ENCODE data around the gene RHBDL3. TPM values are rescaled to one million over a fixed set of nuclear protein-coding genes. Genes with fewer than 3 reads are reported as not detected.
A peak's percentile ranks its signal among the peaks of the same experiment; 100 is the strongest.

RHBDL3 gene
- total and polyA plus RNA-seq, 2 of the 8 experiments (the other 6 are each of a cell fraction or from before 2014, with no cell fraction given): 9.6 to 12.2 TPM

DNA sequence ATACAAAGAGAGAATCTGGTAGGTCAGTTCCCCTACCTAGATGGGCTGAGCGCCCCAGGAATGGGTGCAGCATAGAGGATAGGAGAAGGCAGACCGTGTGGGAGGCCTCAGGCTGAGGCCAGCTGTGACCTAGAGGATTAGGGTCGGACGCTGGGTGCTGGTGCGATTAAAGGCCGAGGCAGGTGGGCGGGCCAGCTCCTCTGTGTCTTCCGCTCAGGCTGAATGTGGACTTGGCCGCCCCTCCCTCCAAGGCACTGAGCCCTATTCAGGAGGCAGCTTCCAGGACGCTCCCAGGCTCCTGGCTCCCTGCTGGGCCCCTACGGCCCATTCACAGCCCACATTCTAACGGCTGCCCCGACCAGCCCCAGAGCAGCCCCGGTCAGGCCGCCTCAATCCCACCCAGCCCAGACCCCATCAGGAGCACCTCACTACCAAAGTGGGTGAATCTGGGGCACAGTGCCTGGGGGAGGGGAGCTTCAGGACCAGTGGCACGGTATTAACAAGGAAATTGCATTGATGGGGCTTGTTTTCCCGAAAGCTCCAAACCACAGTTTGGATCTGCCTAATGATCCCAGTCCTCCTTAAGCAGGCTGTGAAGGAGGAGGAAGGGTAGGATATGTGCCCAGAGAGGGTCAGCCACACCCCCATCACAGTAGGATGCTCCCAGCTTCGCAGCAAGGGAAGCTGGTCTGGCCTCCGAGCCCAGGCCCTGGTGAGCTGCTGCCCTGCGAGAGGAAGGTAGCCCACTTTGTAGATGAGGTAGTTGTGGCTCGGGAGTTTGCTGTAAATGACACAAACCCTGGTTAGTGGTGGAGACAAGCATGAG lies 14.5 kb downstream of the RHBDL3 start:
- H3K79me1 ChIP-seq (ENCODE audit: low read depth, low read length): peaks cover 2% of the 10 kb centered on the region; the same call in 1 of the 2 replicates
- TF ChIP-seq CEBPB (IDR thresholded peaks at IDR 0.05; ENCODE audit: low read depth, low read length) (no peak), ASH2L (IDR thresholded peaks at IDR 0.05; ENCODE audit: low read length) (peak; percentile 25)
- peak overlapping the region; percentile 59 to 78 for H3K4me2 ChIP-seq (ENCODE audit: insufficient read depth in 1 of 2, low read depth in 2 of 2, low read length in 2 of 2)
- peak in 1 of 2 experiments; percentile 80 for DNase-seq (ENCODE audit: low read depth in 1 of 2, low spot score in 2 of 2)
- no peak overlapping the region for H3K23ac ChIP-seq (ENCODE audit: insufficient read length)
- peak overlapping the region; percentile 97 for H3K18ac ChIP-seq (ENCODE audit: extremely low read depth, low read length)
- ChIA-PET POLR2A (ENCODE audit: partially characterized antibody) (interaction anchor here (0.7 to 2.8 kb wide), 14 partner anchors 8 to 75 kb away, joined by 3 to 15 read pairs (median 3); no protein-coding TSS in a partner anchor), CTCF (ENCODE audit: partially characterized antibody) (interaction anchor here (1.9 to 2.7 kb wide), 4 partner anchors 15 to 39 kb away, joined by 5 to 18 read pairs (median 11); partner anchors contain the start of gene RHBDL3)
- H4K91ac ChIP-seq (replicated peaks; ENCODE audit: insufficient read length, low read length): peak overlapping the region; percentile 86
- H3K4me1 ChIP-seq (replicated peaks in 1 of 4; ENCODE audit: control insufficient read depth in 3 of 4, insufficient read depth in 4 of 4, low read length in 3 of 4): peaks cover 14 to 49% (median 38%) of the 10 kb centered on the region in 4 experiments
- H2AFZ ChIP-seq (ENCODE audit: low read length): no peak overlapping the region
- peak overlapping the region; percentile 80 for H2BK120ac ChIP-seq (replicated peaks; ENCODE audit: low read depth, low read length)
- H3K23me2 ChIP-seq (ENCODE audit: low read depth, low read length): peaks cover 5% of the 10 kb centered on the region; the same call in 1 of the 2 replicates
- H3K36me3 ChIP-seq (ENCODE audit: control insufficient read depth in 2 of 4, insufficient read depth in 4 of 4, low read length in 3 of 4): no peaks in the 10 kb centered on the region
- no peak overlapping the region for H4K8ac ChIP-seq (ENCODE audit: extremely low read depth, insufficient read depth, low read length)
- peak overlapping the region; percentile 98; the same call in 1 of the 2 replicates for H2BK12ac ChIP-seq (ENCODE audit: low read depth, low read length)
- H3K4ac ChIP-seq (replicated peaks; ENCODE audit: insufficient read length, low read depth, low read length): peak overlapping the region; percentile 88
- H3K4me3 ChIP-seq (ENCODE audit: extremely low read depth in 1 of 4, insufficient read depth in 2 of 4, low read depth in 3 of 4, low read length in 4 of 4): peak overlapping the region in 2 of 4 experiments; percentile 22 to 36; a peak in 3 of 8 replicates
- H2AK5ac ChIP-seq (ENCODE audit: low read depth, low read length): peak overlapping the region; percentile 97; the same call in 1 of the 2 replicates
- H2BK15ac ChIP-seq (ENCODE audit: low read length): peak overlapping the region; percentile 93; the same call in 1 of the 2 replicates
- H3K27ac ChIP-seq (ENCODE audit: low read depth, low read length): no peak overlapping the region; the same call in 1 of the 2 replicates
- H3K27me3 ChIP-seq (replicated peaks in 1 of 4; ENCODE audit: control insufficient read depth in 3 of 4, extremely low read depth in 1 of 4, insufficient read depth in 3 of 4, low read length in 3 of 4): peaks cover 0 to 2% (median 0%) of the 10 kb centered on the region in 4 experiments; a peak in 2 of 7 replicates
- H3K9me3 ChIP-seq (ENCODE audit: insufficient read depth in 2 of 2, low read depth in 1 of 2, low read length in 1 of 2): no peaks in the 10 kb centered on the region
- H3K14ac ChIP-seq (ENCODE audit: insufficient read length): no peak overlapping the region
- no peak overlapping the region for H3K56ac ChIP-seq (replicated peaks; ENCODE audit: insufficient read length, low read depth, low read length)
- WGBS, 2 experiments (ENCODE audit: extremely low coverage in 1 of 2, insufficient coverage in 1 of 2, insufficient read length in 1 of 2, insufficient replicate concordance in 2 of 2, low coverage in 1 of 2, low lambda C conversion rate in 2 of 2, missing lambda C conversion rate in 1 of 2): 18% methylated on average over 20 of the region's 21 CpGs; no CpG with 5 or more reads in 1 of the 2 experiments
- peak overlapping the region; percentile 94 for H2BK5ac ChIP-seq (ENCODE audit: low read depth, low read length)
- peak overlapping the region; percentile 88 for H2BK20ac ChIP-seq (ENCODE audit: low read length)
- peak overlapping the region in 1 of 4 experiments; percentile 16; a peak in 1 of 7 replicates for H3K9ac ChIP-seq (replicated peaks in 1 of 4; ENCODE audit: extremely low read depth in 1 of 4, low read depth in 3 of 4, low read length in 3 of 4)
- H3K79me2 ChIP-seq (ENCODE audit: control insufficient read depth in 1 of 2, insufficient read depth in 2 of 2, low read length in 2 of 2): no peaks in the 10 kb centered on the region
- H4K5ac ChIP-seq (ENCODE audit: insufficient read length, low read depth, low read length): peak overlapping the region; percentile 60
- peak; percentile 13 for FAIRE-seq
- peaks cover 0 to 3% of the 10 kb centered on the region in 2 experiments for H4K20me1 ChIP-seq (replicated peaks in 1 of 2; ENCODE audit: control insufficient read depth in 1 of 2, insufficient read depth in 2 of 2, low read length in 2 of 2)
